Measurements from ENCODE around the gene CEP120.

- TF ChIP-seq CTCF (IDR thresholded peaks at IDR 0.05; ENCODE audit: insufficient read depth, low read depth, low read length) (no peak), EZH2 (IDR thresholded peaks at IDR 0.05; ENCODE audit: insufficient read depth, low read length) (no peak)
Observed at GRCh38 chr5:123456242-123456641, 33.0 kb upstream of the CEP120 start.

Measured in astrocyte (in vitro differentiated cells and primary cell).